OCI-LY7 (cell line): Measurements from ENCODE around the gene WWOX.

Experiments
- CTCF ChIP-seq: fragments of 200-600 bp; sonication (generic); conservative IDR thresholded peaks from 2 replicates; pipeline ENCODE4 v1.5.1; 2014; ENCODE audit warnings: mild to moderate bottlenecking, antibody characterized with exemption, low read length, moderate library complexity, mixed read lengths
- EZH2phosphoT487 ChIP-seq: fragments of 200-600 bp; sonication (generic); IDR thresholded peaks from 2 replicates; pipeline ENCODE4 v1.6.1; 2018; ENCODE audit warnings: low read depth, borderline replicate concordance, mild to moderate bottlenecking, mixed run types, antibody characterized with exemption, low read length, moderate library complexity, mixed read lengths

- TF ChIP-seq CTCF: no peak
- no peak for TF ChIP-seq EZH2phosphoT487
These were observed 796.2 kb downstream of the WWOX start for GRCh38 chr16:78895681-78896080.
